HEK293T (cell line): ENCODE measurements around the gene POLR2L.

Experiments used
- CTCF ChIA-PET: fragments of 350-600 bp; formaldehyde crosslinking; extraction: SDS; loops from one replicate; lab custom pipeline; 2021; ENCODE audit warnings: antibody characterized with exemption, inconsistent platforms; lab: Yijun Ruan, JAX
- POLR2A ChIA-PET: fragments of 350-600 bp; formaldehyde crosslinking; extraction: SDS; loops from one replicate; lab custom pipeline; 2020; ENCODE audit warnings: antibody characterized with exemption, inconsistent platforms; lab: Yijun Ruan, JAX
- DNase-seq: peaks from one replicate; pipeline ENCODE4 v3.0.0; 2012; ENCODE audit warnings: mixed read lengths; ENCODE audit errors: extremely low spot score
- ARNT ChIP-seq: fragments of 450-650 bp; IDR thresholded peaks from 2 replicates; pipeline ENCODE4 v1.6.1; 2017; ENCODE audit warnings: mild to moderate bottlenecking
- BHLHE40 ChIP-seq: fragments of 450-650 bp; IDR thresholded peaks from 2 replicates; pipeline ENCODE4 v1.6.1; 2016; ENCODE audit warnings: mild to moderate bottlenecking, moderate library complexity, borderline replicate concordance
- CTBP1 ChIP-seq: fragments of 450-650 bp; IDR thresholded peaks from 2 replicates; pipeline ENCODE4 v1.6.1; 2016; ENCODE audit warnings: borderline replicate concordance
- ELF4 ChIP-seq: fragments of 450-650 bp; IDR thresholded peaks from 2 replicates; pipeline ENCODE4 v1.6.1; 2017; ENCODE audit warnings: antibody characterized with exemption
- FOXA1 ChIP-seq: fragments of 450-650 bp; IDR thresholded peaks from 2 replicates; pipeline ENCODE4 v1.6.1; 2016; ENCODE audit warnings: mild to moderate bottlenecking
- FOXK2 ChIP-seq: fragments of 450-650 bp; IDR thresholded peaks from 2 replicates; pipeline ENCODE4 v1.6.1; 2016; ENCODE audit warnings: mild to moderate bottlenecking
- FOXM1 ChIP-seq: fragments of 450-650 bp; IDR thresholded peaks from 2 replicates; pipeline ENCODE4 v1.6.1; 2017; ENCODE audit warnings: mild to moderate bottlenecking, borderline replicate concordance
- HDGF ChIP-seq: fragments of 450-650 bp; IDR thresholded peaks from 2 replicates; pipeline ENCODE4 v1.6.1; 2017; ENCODE audit warnings: antibody characterized with exemption, borderline replicate concordance
- L3MBTL2 ChIP-seq: fragments of 450-650 bp; conservative IDR thresholded peaks from 2 replicates; pipeline ENCODE4 v1.6.1; 2016; ENCODE audit warnings: mild to moderate bottlenecking
- LEF1 ChIP-seq: fragments of 450-650 bp; IDR thresholded peaks from 2 replicates; pipeline ENCODE4 v1.6.1; 2017; ENCODE audit warnings: mild to moderate bottlenecking, borderline replicate concordance
- NFRKB ChIP-seq: fragments of 450-650 bp; IDR thresholded peaks from 2 replicates; pipeline ENCODE4 v1.6.1; 2016; ENCODE audit warnings: mild to moderate bottlenecking, moderate library complexity
- PKNOX1 ChIP-seq: fragments of 450-650 bp; IDR thresholded peaks from 2 replicates; pipeline ENCODE4 v1.6.1; 2016
- SP1 ChIP-seq: fragments of 450-650 bp; IDR thresholded peaks from 2 replicates; pipeline ENCODE4 v1.6.1; 2017
- SUZ12 ChIP-seq: fragments of 450-650 bp; IDR thresholded peaks from 2 replicates; pipeline ENCODE4 v1.6.1; 2016; ENCODE audit warnings: mild to moderate bottlenecking
- TARDBP ChIP-seq: fragments of 450-650 bp; IDR thresholded peaks from 2 replicates; pipeline ENCODE4 v1.6.1; 2016
- ZNF384 ChIP-seq: fragments of 450-650 bp; IDR thresholded peaks from 2 replicates; pipeline ENCODE4 v1.6.1; 2016

Gene POLR2L

GRCh38 chr11:866481-866880, 24.2 kb upstream of the POLR2L start:
- ChIA-PET POLR2A (no interaction called here), CTCF (no interaction called here)
- TF ChIP-seq SUZ12 (no peak), NFRKB (no peak), ELF4 (no peak), SP1 (no peak), FOXM1 (no peak), CTBP1 (no peak), BHLHE40 (no peak), TARDBP (no peak), HDGF (no peak), FOXK2 (no peak), LEF1 (no peak), ARNT (no peak), ZNF384 (no peak)

GRCh38 chr11:865462-866430, 23.4 kb upstream of the POLR2L start:
- DNase-seq: no peak
- CTCF ChIA-PET: no interaction called here
- TF ChIP-seq L3MBTL2 (no peak), BHLHE40 (no peak), SP1 (no peak), PKNOX1 (no peak), SUZ12 (no peak), ZNF384 (no peak), FOXK2 (no peak)
- POLR2A ChIA-PET: interaction anchor here (1.1 kb wide), 1 partner anchor 624 kb away, joined by 4 read pairs; no protein-coding TSS in a partner anchor

More at GRCh38 chr11:866481-866880, 24.2 kb upstream of the POLR2L start:
- no peak for DNase-seq

GRCh38 chr11:864898-865297, 22.6 kb upstream of the POLR2L start:
- no peak for DNase-seq
- ChIA-PET POLR2A (interaction anchor here (1.1 kb wide), 1 partner anchor 624 kb away, joined by 4 read pairs; no protein-coding TSS in a partner anchor), CTCF (no interaction called here)
- no peak for TF ChIP-seq NFRKB
- TF ChIP-seq TARDBP: no peak
- TF ChIP-seq ARNT: no peak
- no peak for TF ChIP-seq ELF4
- no peak for TF ChIP-seq CTBP1
- TF ChIP-seq HDGF: no peak
- no peak for TF ChIP-seq FOXK2
- TF ChIP-seq ZNF384: no peak
- no peak for TF ChIP-seq SP1
- TF ChIP-seq LEF1: no peak
- no peak for TF ChIP-seq PKNOX1
- TF ChIP-seq BHLHE40: no peak
- TF ChIP-seq SUZ12: no peak
- no peak for TF ChIP-seq FOXA1
- TF ChIP-seq L3MBTL2: no peak
- no peak for TF ChIP-seq FOXM1

GRCh38 chr11:863910-864827, 21.8 kb upstream of the POLR2L start:
- ChIA-PET CTCF (no interaction called here), POLR2A (no interaction called here)
- TF ChIP-seq FOXM1: no peak
- TF ChIP-seq ELF4: no peak
- TF ChIP-seq L3MBTL2: no peak
- TF ChIP-seq BHLHE40: no peak
- TF ChIP-seq PKNOX1: no peak
- no peak for TF ChIP-seq ZNF384
- no peak for TF ChIP-seq NFRKB
- no peak for TF ChIP-seq CTBP1
- no peak for TF ChIP-seq LEF1
- no peak for TF ChIP-seq FOXA1
- no peak for TF ChIP-seq SUZ12
- no peak for TF ChIP-seq ARNT
- no peak for TF ChIP-seq HDGF
- TF ChIP-seq FOXK2: no peak
- no peak for TF ChIP-seq SP1
- no peak for TF ChIP-seq TARDBP
- no peak for DNase-seq
